ENCODE data around the gene C1S. TPM values are rescaled to one million over a fixed set of nuclear protein-coding genes. Genes with fewer than 3 reads are reported as not detected.

The C1S gene
- total and polyA plus RNA-seq, 2 experiments from 2014 or later, result 4.9 to 9.7 TPM

GRCh38 chr12:7100239-7100638 lies 39.7 kb downstream of the C1S start (continued):
- no peak for TF ChIP-seq ZNF462 (CRISPR knock-in tag; IDR thresholded peaks at IDR 0.05)
- TF ChIP-seq POLR2AphosphoS5 (IDR thresholded peaks at IDR 0.05; ENCODE audit: low read depth), result no peak
- TF ChIP-seq NANOG (IDR thresholded peaks at IDR 0.05; ENCODE audit: borderline replicate concordance), result no peak
- TF ChIP-seq EZH2phosphoT487 (IDR thresholded peaks at IDR 0.05; ENCODE audit: unreplicated experiment), result no peak
- no peak for TF ChIP-seq ZNF331 (CRISPR knock-in tag; IDR thresholded peaks at IDR 0.05; ENCODE audit: low read depth)
- no peak for TF ChIP-seq STAT1 (IDR thresholded peaks at IDR 0.05; ENCODE audit: unreplicated experiment)

- peaks cover 7% of the 10 kb centered on the region; the same call in 2 of the 3 replicates for H3K9me3 Mint-ChIP-seq
- H3K9me2 ChIP-seq (ENCODE audit: insufficient read depth), result no peaks in the 10 kb centered on the region
- no peaks in the 10 kb centered on the region for H3K36me3 ChIP-seq (ENCODE audit: insufficient read depth)
- peaks cover 25% of the 10 kb centered on the region for H3K36me3 Mint-ChIP-seq (ENCODE audit: low read depth)
- H3K27me3 ChIP-seq (ENCODE audit: insufficient read depth), result no peaks in the 10 kb centered on the region
- H3K4me1 Mint-ChIP-seq, result peaks cover 8% of the 10 kb centered on the region; the same call in 2 of the 3 replicates
- H3K27ac Mint-ChIP-seq, result no peak overlapping the region
- TF ChIP-seq EZH2 (IDR thresholded peaks at IDR 0.05; ENCODE audit: low read depth, unreplicated experiment) (no peak), ETS1 (IDR thresholded peaks at IDR 0.05) (no peak), REST (IDR thresholded peaks at IDR 0.05; ENCODE audit: unreplicated experiment) (no peak), CREB1 (CRISPR knock-in tag; IDR thresholded peaks at IDR 0.05; ENCODE audit: low read depth) (no peak)
- no peaks in the 10 kb centered on the region for H3K4me1 ChIP-seq (ENCODE audit: insufficient read depth)
- H3K79me2 ChIP-seq (replicated peaks; ENCODE audit: insufficient read depth), result 0 out of 2 replicates have a peak, but pooled peaks cover 6% of the 10 kb centered on the region
- DNase-seq (ENCODE audit: low spot score), result no peak
- no peak overlapping the region for H3K4me3 ChIP-seq
- H4K20me1 ChIP-seq (replicated peaks; ENCODE audit: insufficient read depth), result no peaks in the 10 kb centered on the region; the same call in none of the 2 replicates
- ATAC-seq, result no peak
- no peaks in the 10 kb centered on the region for H3F3A ChIP-seq (replicated peaks; ENCODE audit: low read depth)
- no peak overlapping the region for H3K27ac ChIP-seq (ENCODE audit: low read depth)
- H3K4me3 Mint-ChIP-seq, result no peak overlapping the region
- H2AFZ ChIP-seq, result no peak overlapping the region
- no peak overlapping the region for H3K4me2 ChIP-seq
- H3K27me3 Mint-ChIP-seq (ENCODE audit: insufficient read depth, low read depth, poor library complexity), result peaks cover 9% of the 10 kb centered on the region
Observed at GRCh38 chr12:7101047-7101693, 40.7 kb downstream of the C1S start.
